ENCODE results near the gene AZI2.

Gene AZI2

GRCh38 chr3:28317438-28318022 lies 31.1 kb downstream of the AZI2 start:
- H3K36me3 ChIP-seq (ENCODE audit: control insufficient read depth, insufficient read depth, low read length): no peaks in the 10 kb centered on the region
- no peak overlapping the region for H3K18ac ChIP-seq (ENCODE audit: low read length)
- no peak overlapping the region for H3K9ac ChIP-seq (ENCODE audit: low read length)
- no peaks in the 10 kb centered on the region for H3K27me3 ChIP-seq (ENCODE audit: insufficient read depth, low read length, poor library complexity)
- H3K4me3 ChIP-seq (ENCODE audit: low read length): no peak overlapping the region
- H2BK120ac ChIP-seq (ENCODE audit: low read depth, low read length): no peak overlapping the region
- H3K79me1 ChIP-seq (ENCODE audit: low read length): no peaks in the 10 kb centered on the region
- no peak overlapping the region for H2AK5ac ChIP-seq (ENCODE audit: low read length)
- peak; percentile 62 for DNase-seq
- H3K4me2 ChIP-seq (ENCODE audit: low read length): no peak overlapping the region
- no peaks in the 10 kb centered on the region for H3K79me2 ChIP-seq (ENCODE audit: control insufficient read depth, insufficient read depth, low read length)
- H2BK5ac ChIP-seq (ENCODE audit: low read length): no peak overlapping the region
- H4K8ac ChIP-seq (ENCODE audit: low read depth, low read length): no peak overlapping the region
- H3K4me1 ChIP-seq (ENCODE audit: control insufficient read depth, low read depth, low read length): no peaks in the 10 kb centered on the region
- no peak overlapping the region for H4K5ac ChIP-seq (ENCODE audit: low read length)
- H3K23ac ChIP-seq (ENCODE audit: low read length): no peak overlapping the region
- H2BK15ac ChIP-seq (replicated peaks; ENCODE audit: low read depth): no peak overlapping the region
- no peak overlapping the region for H3K56ac ChIP-seq (ENCODE audit: low read length)
- no peak overlapping the region for H3K27ac ChIP-seq (ENCODE audit: low read depth, low read length)
- no peak overlapping the region for H3K4ac ChIP-seq (ENCODE audit: low read depth, low read length)
- WGBS (ENCODE audit: extremely low coverage, insufficient coverage, low lambda C conversion rate): no CpG with 5 or more reads among the region's 2 CpGs

- no peak overlapping the region for H3K4me3 ChIP-seq (ENCODE audit: low read length)
- no peaks in the 10 kb centered on the region for H3K27me3 ChIP-seq (ENCODE audit: insufficient read depth, low read length, poor library complexity)
- H2BK120ac ChIP-seq (ENCODE audit: low read depth, low read length): no peak overlapping the region
- no peak overlapping the region for H4K8ac ChIP-seq (ENCODE audit: low read depth, low read length)
- no peaks in the 10 kb centered on the region for H3K36me3 ChIP-seq (ENCODE audit: control insufficient read depth, insufficient read depth, low read length)
- no peaks in the 10 kb centered on the region for H3K79me1 ChIP-seq (ENCODE audit: low read length)
- H3K18ac ChIP-seq (ENCODE audit: low read length): no peak overlapping the region
- no peak overlapping the region for H3K4ac ChIP-seq (ENCODE audit: low read depth, low read length)
- no peaks in the 10 kb centered on the region for H3K79me2 ChIP-seq (ENCODE audit: control insufficient read depth, insufficient read depth, low read length)
- H2AK5ac ChIP-seq (ENCODE audit: low read length): no peak overlapping the region
- no peaks in the 10 kb centered on the region for H3K4me1 ChIP-seq (ENCODE audit: control insufficient read depth, low read depth, low read length)
- no peak overlapping the region for H3K56ac ChIP-seq (ENCODE audit: low read length)
- no peak overlapping the region for H3K23ac ChIP-seq (ENCODE audit: low read length)
- no peak overlapping the region for H2BK5ac ChIP-seq (ENCODE audit: low read length)
- DNase-seq: no peak
- H4K5ac ChIP-seq (ENCODE audit: low read length): no peak overlapping the region
- no peak overlapping the region for H2BK15ac ChIP-seq (replicated peaks; ENCODE audit: low read depth)
- H3K27ac ChIP-seq (ENCODE audit: low read depth, low read length): no peak overlapping the region
- no peak overlapping the region for H3K4me2 ChIP-seq (ENCODE audit: low read length)
- H3K9ac ChIP-seq (ENCODE audit: low read length): no peak overlapping the region
- WGBS (ENCODE audit: extremely low coverage, insufficient coverage, low lambda C conversion rate): no CpG with 5 or more reads among the region's 2 CpGs
Observed at GRCh38 chr3:28316226-28316625, 32.4 kb downstream of the AZI2 start.

GRCh38 chr3:28315711-28316110 lies 32.9 kb downstream of the AZI2 start:
- Histone ChIP-seq H3K9ac (ENCODE audit: low read length) (no peak overlapping the region), H3K79me1 (ENCODE audit: low read length) (no peaks in the 10 kb centered on the region), H3K4me3 (ENCODE audit: low read length) (no peak overlapping the region), H2AK5ac (ENCODE audit: low read length) (no peak overlapping the region), H3K36me3 (ENCODE audit: control insufficient read depth, insufficient read depth, low read length) (no peaks in the 10 kb centered on the region), H3K27ac (ENCODE audit: low read depth, low read length) (no peak overlapping the region), H3K27me3 (ENCODE audit: insufficient read depth, low read length, poor library complexity) (no peaks in the 10 kb centered on the region), H2BK5ac (ENCODE audit: low read length) (no peak overlapping the region), H2BK15ac (replicated peaks; ENCODE audit: low read depth) (no peak overlapping the region), H4K5ac (ENCODE audit: low read length) (no peak overlapping the region), H3K23ac (ENCODE audit: low read length) (no peak overlapping the region), H3K4me1 (ENCODE audit: control insufficient read depth, low read depth, low read length) (no peaks in the 10 kb centered on the region), H3K4me2 (ENCODE audit: low read length) (no peak overlapping the region), H4K8ac (ENCODE audit: low read depth, low read length) (no peak overlapping the region), H2BK120ac (ENCODE audit: low read depth, low read length) (no peak overlapping the region), H3K79me2 (ENCODE audit: control insufficient read depth, insufficient read depth, low read length) (no peaks in the 10 kb centered on the region), H3K4ac (ENCODE audit: low read depth, low read length) (no peak overlapping the region), H3K18ac (ENCODE audit: low read length) (no peak overlapping the region), H3K56ac (ENCODE audit: low read length) (no peak overlapping the region)
- DNase-seq: no peak
- no CpG with 5 or more reads among the region's 1 CpG for WGBS (ENCODE audit: extremely low coverage, insufficient coverage, low lambda C conversion rate)

- no peak overlapping the region for H2BK15ac ChIP-seq (replicated peaks; ENCODE audit: low read depth)
- H3K4me1 ChIP-seq (ENCODE audit: control insufficient read depth, low read depth, low read length): no peaks in the 10 kb centered on the region
- no peaks in the 10 kb centered on the region for H3K79me2 ChIP-seq (ENCODE audit: control insufficient read depth, insufficient read depth, low read length)
- no peak overlapping the region for H3K56ac ChIP-seq (ENCODE audit: low read length)
- no peak overlapping the region for H2BK120ac ChIP-seq (ENCODE audit: low read depth, low read length)
- H3K4me2 ChIP-seq (ENCODE audit: low read length): no peak overlapping the region
- no peak overlapping the region for H3K9ac ChIP-seq (ENCODE audit: low read length)
- H3K4me3 ChIP-seq (ENCODE audit: low read length): no peak overlapping the region
- H3K36me3 ChIP-seq (ENCODE audit: control insufficient read depth, insufficient read depth, low read length): no peaks in the 10 kb centered on the region
- H4K5ac ChIP-seq (ENCODE audit: low read length): no peak overlapping the region
- H3K27me3 ChIP-seq (ENCODE audit: insufficient read depth, low read length, poor library complexity): no peaks in the 10 kb centered on the region
- H3K23ac ChIP-seq (ENCODE audit: low read length): no peak overlapping the region
- H4K8ac ChIP-seq (ENCODE audit: low read depth, low read length): no peak overlapping the region
- no peak overlapping the region for H3K4ac ChIP-seq (ENCODE audit: low read depth, low read length)
- DNase-seq: no peak
- no peak overlapping the region for H2AK5ac ChIP-seq (ENCODE audit: low read length)
- no CpG with 5 or more reads among the region's 3 CpGs for WGBS (ENCODE audit: extremely low coverage, insufficient coverage, low lambda C conversion rate)
- no peak overlapping the region for H3K18ac ChIP-seq (ENCODE audit: low read length)
- no peak overlapping the region for H3K27ac ChIP-seq (ENCODE audit: low read depth, low read length)
- H3K79me1 ChIP-seq (ENCODE audit: low read length): no peaks in the 10 kb centered on the region
- H2BK5ac ChIP-seq (ENCODE audit: low read length): no peak overlapping the region
Observed at GRCh38 chr3:28308196-28308595, 40.4 kb downstream of the AZI2 start.

- H3K9ac ChIP-seq (ENCODE audit: low read length): no peak overlapping the region
- H2AK5ac ChIP-seq (ENCODE audit: low read length): no peak overlapping the region
- H3K4me3 ChIP-seq (ENCODE audit: low read length): no peak overlapping the region
- no peak overlapping the region for H2BK120ac ChIP-seq (ENCODE audit: low read depth, low read length)
- H2BK15ac ChIP-seq (replicated peaks; ENCODE audit: low read depth): no peak overlapping the region
- DNase-seq: no peak
- no peak overlapping the region for H3K18ac ChIP-seq (ENCODE audit: low read length)
- no peak overlapping the region for H3K4me2 ChIP-seq (ENCODE audit: low read length)
- no peaks in the 10 kb centered on the region for H3K27me3 ChIP-seq (ENCODE audit: insufficient read depth, low read length, poor library complexity)
- no peaks in the 10 kb centered on the region for H3K36me3 ChIP-seq (ENCODE audit: control insufficient read depth, insufficient read depth, low read length)
- no peaks in the 10 kb centered on the region for H3K79me1 ChIP-seq (ENCODE audit: low read length)
- no peak overlapping the region for H3K23ac ChIP-seq (ENCODE audit: low read length)
- no peak overlapping the region for H2BK5ac ChIP-seq (ENCODE audit: low read length)
- H3K4me1 ChIP-seq (ENCODE audit: control insufficient read depth, low read depth, low read length): no peaks in the 10 kb centered on the region
- H3K27ac ChIP-seq (ENCODE audit: low read depth, low read length): no peak overlapping the region
- no CpG with 5 or more reads among the region's 4 CpGs for WGBS (ENCODE audit: extremely low coverage, insufficient coverage, low lambda C conversion rate)
- no peak overlapping the region for H3K56ac ChIP-seq (ENCODE audit: low read length)
- no peak overlapping the region for H4K8ac ChIP-seq (ENCODE audit: low read depth, low read length)
- no peaks in the 10 kb centered on the region for H3K79me2 ChIP-seq (ENCODE audit: control insufficient read depth, insufficient read depth, low read length)
- no peak overlapping the region for H4K5ac ChIP-seq (ENCODE audit: low read length)
- no peak overlapping the region for H3K4ac ChIP-seq (ENCODE audit: low read depth, low read length)
Observed at GRCh38 chr3:28301688-28302087, 46.9 kb downstream of the AZI2 start.

- H3K4ac ChIP-seq (ENCODE audit: low read depth, low read length): no peak overlapping the region
- H3K4me2 ChIP-seq (ENCODE audit: low read length): no peak overlapping the region
- H3K27me3 ChIP-seq (ENCODE audit: insufficient read depth, low read length, poor library complexity): no peaks in the 10 kb centered on the region
- H3K79me2 ChIP-seq (ENCODE audit: control insufficient read depth, insufficient read depth, low read length): no peaks in the 10 kb centered on the region
- no peak overlapping the region for H2BK15ac ChIP-seq (replicated peaks; ENCODE audit: low read depth)
- no peak overlapping the region for H2BK120ac ChIP-seq (ENCODE audit: low read depth, low read length)
- H3K27ac ChIP-seq (ENCODE audit: low read depth, low read length): no peak overlapping the region
- no peak overlapping the region for H4K5ac ChIP-seq (ENCODE audit: low read length)
- no peak overlapping the region for H3K4me3 ChIP-seq (ENCODE audit: low read length)
- no peak overlapping the region for H3K56ac ChIP-seq (ENCODE audit: low read length)
- no peak for DNase-seq
- no peaks in the 10 kb centered on the region for H3K36me3 ChIP-seq (ENCODE audit: control insufficient read depth, insufficient read depth, low read length)
- H3K4me1 ChIP-seq (ENCODE audit: control insufficient read depth, low read depth, low read length): no peaks in the 10 kb centered on the region
- H3K79me1 ChIP-seq (ENCODE audit: low read length): no peaks in the 10 kb centered on the region
- H3K9ac ChIP-seq (ENCODE audit: low read length): no peak overlapping the region
- WGBS (ENCODE audit: extremely low coverage, insufficient coverage, low lambda C conversion rate): no CpG with 5 or more reads among the region's 5 CpGs
- no peak overlapping the region for H3K23ac ChIP-seq (ENCODE audit: low read length)
- no peak overlapping the region for H4K8ac ChIP-seq (ENCODE audit: low read depth, low read length)
- H3K18ac ChIP-seq (ENCODE audit: low read length): no peak overlapping the region
- H2BK5ac ChIP-seq (ENCODE audit: low read length): no peak overlapping the region
- no peak overlapping the region for H2AK5ac ChIP-seq (ENCODE audit: low read length)
Observed at GRCh38 chr3:28300345-28300962, 48.2 kb downstream of the AZI2 start.

Data from mesendoderm (in vitro differentiated cells).